Stimulated activated CD8-positive, alpha-beta memory T cell treated with anti-CD3 and anti-CD28 coated beads, Interleukin-4, amount 100 ng/mL, for 48 hours (primary cell): ENCODE results near the gene PTPRN2.
"Not testable (repeated sequence)": the region's sequence is repeated elsewhere in the genome, so short reads cannot be mapped to it uniquely, and the experiment has no call there.

ENCODE experiments used
- DNase-seq: peaks from one replicate; pipeline ENCODE4 v3.0.0-alpha.2; 2020

Gene PTPRN2

GRCh38 chr7:158396301-158396905 is 191.2 kb downstream of the PTPRN2 start:
- DNase-seq, result no peak

- DNase-seq, result no peak
These were observed 191.8 kb downstream of the PTPRN2 start for GRCh38 chr7:158395780-158396278.

- no peak for DNase-seq
These were observed 192.3 kb downstream of the PTPRN2 start for GRCh38 chr7:158395349-158395748.

GRCh38 chr7:158394936-158395335 is 192.7 kb downstream of the PTPRN2 start:
- DNase-seq, result peak; percentile 78

GRCh38 chr7:158393926-158394625 is 193.5 kb downstream of the PTPRN2 start:
- no peak for DNase-seq

- DNase-seq, result no peak
These were observed 195.4 kb downstream of the PTPRN2 start for GRCh38 chr7:158392251-158392650.

GRCh38 chr7:158391541-158391940 is 196.1 kb downstream of the PTPRN2 start:
- DNase-seq, result no peak

GRCh38 chr7:158391141-158391540 is 196.5 kb downstream of the PTPRN2 start:
- no peak for DNase-seq

GRCh38 chr7:158390460-158390859 is 197.2 kb downstream of the PTPRN2 start:
- DNase-seq, result no peak

- no peak for DNase-seq
These were observed 197.9 kb downstream of the PTPRN2 start for GRCh38 chr7:158389514-158390425.

GRCh38 chr7:158388928-158389327 is 198.7 kb downstream of the PTPRN2 start:
- no peak for DNase-seq

- DNase-seq, result no peak
These were observed 199.6 kb downstream of the PTPRN2 start for GRCh38 chr7:158388072-158388471.

- DNase-seq, result no peak
These were observed 200.1 kb downstream of the PTPRN2 start for GRCh38 chr7:158387546-158387891.

GRCh38 chr7:158386866-158387545 is 200.6 kb downstream of the PTPRN2 start:
- DNase-seq, result no peak

GRCh38 chr7:158386355-158386618 is 201.3 kb downstream of the PTPRN2 start:
- DNase-seq, result no peak

- DNase-seq, result not testable (repeated sequence)
These were observed 201.9 kb downstream of the PTPRN2 start for GRCh38 chr7:158385496-158386354.

GRCh38 chr7:158384746-158385145 is 202.9 kb downstream of the PTPRN2 start:
- DNase-seq, result no peak

GRCh38 chr7:158383665-158384064 is 204.0 kb downstream of the PTPRN2 start:
- no peak for DNase-seq

GRCh38 chr7:158382363-158383254 is 205.0 kb downstream of the PTPRN2 start:
- DNase-seq, result no peak

- DNase-seq, result no peak
These were observed 205.7 kb downstream of the PTPRN2 start for GRCh38 chr7:158381956-158382355.

- no peak for DNase-seq
These were observed 208.6 kb downstream of the PTPRN2 start for GRCh38 chr7:158378978-158379377.
